ENCODE measurements around the gene ZNG1B.
"Not testable (repeated sequence)": the region's sequence is repeated elsewhere in the genome, so short reads cannot be mapped to it uniquely, and the experiment has no call there.

GRCh38 chr2:113528904-113529303 is 91.4 kb downstream of the ZNG1B start:
- not testable (repeated sequence) for TF ChIP-seq ZNF644 (CRISPR knock-in tag; IDR thresholded peaks at IDR 0.05; ENCODE audit: low read depth); SNAPC5 (CRISPR knock-in tag; IDR thresholded peaks at IDR 0.05; ENCODE audit: borderline replicate concordance); ZNF30 (CRISPR knock-in tag; IDR thresholded peaks at IDR 0.05); ZNF333 (CRISPR knock-in tag; IDR thresholded peaks at IDR 0.05; ENCODE audit: borderline replicate concordance); RFX1 (IDR thresholded peaks at IDR 0.05); JUN (CRISPR knock-in tag; IDR thresholded peaks at IDR 0.05); PITX1 (CRISPR knock-in tag; IDR thresholded peaks at IDR 0.05); ZBTB43 (CRISPR knock-in tag; conservative IDR thresholded peaks at IDR 0.05); ARID2 (CRISPR knock-in tag; IDR thresholded peaks at IDR 0.05; ENCODE audit: borderline replicate concordance); ZNF546 (CRISPR knock-in tag; conservative IDR thresholded peaks at IDR 0.05); CEBPB (IDR thresholded peaks at IDR 0.05; ENCODE audit: borderline replicate concordance, low read depth, low read length)
- TF ChIP-seq, protein P1, sequence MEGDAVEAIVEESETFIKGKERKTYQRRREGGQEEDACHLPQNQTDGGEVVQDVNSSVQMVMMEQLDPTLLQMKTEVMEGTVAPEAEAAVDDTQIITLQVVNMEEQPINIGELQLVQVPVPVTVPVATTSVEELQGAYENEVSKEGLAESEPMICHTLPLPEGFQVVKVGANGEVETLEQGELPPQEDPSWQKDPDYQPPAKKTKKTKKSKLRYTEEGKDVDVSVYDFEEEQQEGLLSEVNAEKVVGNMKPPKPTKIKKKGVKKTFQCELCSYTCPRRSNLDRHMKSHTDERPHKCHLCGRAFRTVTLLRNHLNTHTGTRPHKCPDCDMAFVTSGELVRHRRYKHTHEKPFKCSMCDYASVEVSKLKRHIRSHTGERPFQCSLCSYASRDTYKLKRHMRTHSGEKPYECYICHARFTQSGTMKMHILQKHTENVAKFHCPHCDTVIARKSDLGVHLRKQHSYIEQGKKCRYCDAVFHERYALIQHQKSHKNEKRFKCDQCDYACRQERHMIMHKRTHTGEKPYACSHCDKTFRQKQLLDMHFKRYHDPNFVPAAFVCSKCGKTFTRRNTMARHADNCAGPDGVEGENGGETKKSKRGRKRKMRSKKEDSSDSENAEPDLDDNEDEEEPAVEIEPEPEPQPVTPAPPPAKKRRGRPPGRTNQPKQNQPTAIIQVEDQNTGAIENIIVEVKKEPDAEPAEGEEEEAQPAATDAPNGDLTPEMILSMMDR (CRISPR knock-in tag; IDR thresholded peaks at IDR 0.05) = not testable (repeated sequence)
